Measurements from ENCODE around the gene OR6J1.
A peak's percentile ranks its signal among the peaks of the same experiment; 100 is the strongest.
"Not testable (repeated sequence)": the region's sequence is repeated elsewhere in the genome, so short reads cannot be mapped to it uniquely, and the experiment has no call there.

OR6J1 gene

GRCh38 chr14:22601456-22601855 is 42.7 kb downstream of the OR6J1 start:
- no peak for DNase-seq

- no peak for DNase-seq
These were observed 44.1 kb downstream of the OR6J1 start for GRCh38 chr14:22600027-22600426.

- DNase-seq = no peak
These were observed 44.8 kb downstream of the OR6J1 start for GRCh38 chr14:22599349-22599748.

DNA sequence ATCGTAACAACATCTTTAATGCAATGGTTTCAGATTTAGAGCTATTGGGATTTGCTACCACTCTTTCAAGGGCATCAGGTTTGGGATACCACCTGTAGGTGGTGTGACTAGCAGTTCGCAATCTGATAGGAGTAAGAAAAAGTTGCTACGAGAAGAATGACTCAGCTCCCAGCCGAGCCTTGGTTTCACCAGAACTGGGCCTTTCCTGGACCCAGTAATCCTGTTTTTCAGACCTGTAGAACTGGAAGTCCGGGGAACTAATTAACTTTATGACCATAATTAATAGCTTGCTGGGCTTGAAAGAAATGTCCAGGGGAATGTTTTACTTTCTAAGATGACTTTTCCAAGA is 45.3 kb downstream of the OR6J1 start:
- peak; percentile 58 for DNase-seq

GRCh38 chr14:22598099-22598895 is 45.9 kb downstream of the OR6J1 start, which contains the start of gene ABHD4:
Gene ABHD4 (plus strand): TSS chr14:22598300. CDS start chr14:22598307, 7 bp downstream.
- DNase-seq = peak; percentile 71

DNA sequence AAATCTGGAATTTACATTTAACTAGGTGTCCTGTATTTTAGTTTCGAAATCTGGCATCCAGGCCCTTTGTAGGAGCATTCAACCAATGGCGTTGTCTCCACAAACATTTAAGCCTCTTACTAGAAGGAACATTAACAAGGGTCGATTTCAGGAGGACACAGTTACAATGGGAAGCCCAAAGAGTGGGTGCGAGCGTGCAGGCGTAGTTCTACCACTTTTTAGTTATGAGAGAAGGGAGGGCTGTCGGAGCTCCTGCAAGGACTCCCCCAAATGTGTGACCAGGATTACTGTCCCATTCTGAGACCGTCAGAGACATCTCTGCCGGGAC is 46.4 kb downstream of the OR6J1 start:
- DNase-seq = no peak

GRCh38 chr14:22597265-22597664 is 46.9 kb downstream of the OR6J1 start:
- no peak for DNase-seq

DNA sequence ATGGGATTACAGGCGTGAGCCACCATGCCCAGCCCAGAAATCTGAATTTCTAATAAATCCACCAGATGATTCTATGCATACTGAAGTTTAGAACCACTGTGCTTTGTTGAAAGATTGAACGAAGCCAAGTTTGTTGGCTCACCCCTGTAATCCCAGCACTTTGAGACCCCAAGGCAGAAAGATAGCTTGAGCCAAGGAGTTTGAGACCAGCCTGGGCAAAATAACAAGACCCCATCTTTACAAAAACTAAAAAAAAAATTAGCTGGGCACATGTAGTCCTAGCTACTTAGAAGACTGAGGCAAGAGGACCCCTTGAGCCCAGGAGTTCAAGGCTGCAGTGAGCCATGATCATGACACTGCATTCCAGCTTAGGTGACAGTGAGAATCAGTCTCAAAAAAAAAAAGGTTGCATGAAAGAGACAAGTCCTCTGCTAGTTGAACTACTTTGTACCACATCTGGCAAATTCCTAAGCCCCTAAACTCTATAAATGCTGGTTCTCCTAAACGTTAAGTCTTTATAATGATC is 47.7 kb downstream of the OR6J1 start:
- no peak for DNase-seq

- no peak for DNase-seq
These were observed 49.9 kb downstream of the OR6J1 start for GRCh38 chr14:22594156-22594716.

DNA sequence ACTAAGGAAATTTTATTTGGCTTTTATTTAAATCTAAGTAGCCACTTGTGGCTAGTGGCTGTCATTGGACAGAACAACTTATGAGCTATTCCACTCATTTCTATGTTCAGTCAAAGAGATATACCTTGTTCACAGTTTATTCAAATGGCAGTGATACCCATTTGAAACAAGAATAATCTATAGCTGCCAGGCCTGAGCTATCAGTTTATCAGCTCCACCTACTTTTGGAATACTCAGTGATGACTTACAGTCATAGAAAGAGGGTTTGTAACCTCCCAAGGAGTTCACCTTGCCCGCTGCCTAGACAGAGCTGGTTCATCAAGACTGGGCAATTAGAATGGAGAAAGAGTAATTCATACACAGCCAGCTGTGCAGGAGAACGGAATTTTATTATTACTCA is 50.6 kb downstream of the OR6J1 start:
- no peak for DNase-seq

- no peak for DNase-seq
These were observed 51.0 kb downstream of the OR6J1 start for GRCh38 chr14:22593189-22593588.

DNA sequence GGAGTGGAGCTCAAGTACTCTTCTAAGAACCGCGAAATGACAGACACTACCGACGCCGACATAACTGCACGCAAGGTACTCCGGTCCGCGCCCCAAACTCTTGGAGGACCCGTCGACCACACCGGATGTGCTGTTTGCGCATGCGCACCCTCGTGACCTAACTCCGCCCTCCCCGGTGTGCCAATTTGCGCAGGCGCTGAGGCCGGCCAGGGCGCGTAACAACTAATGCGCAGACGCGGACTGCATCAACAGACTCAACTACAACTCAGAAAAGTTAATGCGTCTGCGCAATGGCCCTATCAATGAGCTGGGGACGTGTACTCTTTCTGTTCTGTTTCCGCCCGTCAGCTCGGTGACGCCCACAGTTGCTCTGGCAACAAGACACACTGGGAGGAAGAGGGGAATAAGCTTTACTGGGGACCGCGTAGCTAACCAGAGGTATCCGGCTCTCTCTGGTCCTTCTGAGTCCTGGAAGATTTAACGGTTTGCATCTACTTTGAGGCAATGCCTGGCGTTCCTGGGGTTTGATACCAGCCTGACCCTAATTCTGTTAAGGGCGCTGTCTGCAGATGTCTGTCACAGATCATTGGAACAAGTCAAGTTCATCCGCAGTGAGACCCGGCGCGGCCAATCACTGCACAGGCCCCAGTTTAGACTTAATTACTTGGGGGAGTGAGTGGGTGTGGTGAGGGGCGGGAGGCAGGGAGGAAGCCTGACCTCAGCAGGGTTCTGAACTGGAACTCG is 54.9 kb downstream of the OR6J1 start, which contains the start of gene DAD1:
Gene DAD1, minus strand, starts transcription at position 129 of the 744 bp plus-strand sequence. Its CDS starts 67 bp downstream, at position 62.
- peak; percentile 99 for DNase-seq

DNA sequence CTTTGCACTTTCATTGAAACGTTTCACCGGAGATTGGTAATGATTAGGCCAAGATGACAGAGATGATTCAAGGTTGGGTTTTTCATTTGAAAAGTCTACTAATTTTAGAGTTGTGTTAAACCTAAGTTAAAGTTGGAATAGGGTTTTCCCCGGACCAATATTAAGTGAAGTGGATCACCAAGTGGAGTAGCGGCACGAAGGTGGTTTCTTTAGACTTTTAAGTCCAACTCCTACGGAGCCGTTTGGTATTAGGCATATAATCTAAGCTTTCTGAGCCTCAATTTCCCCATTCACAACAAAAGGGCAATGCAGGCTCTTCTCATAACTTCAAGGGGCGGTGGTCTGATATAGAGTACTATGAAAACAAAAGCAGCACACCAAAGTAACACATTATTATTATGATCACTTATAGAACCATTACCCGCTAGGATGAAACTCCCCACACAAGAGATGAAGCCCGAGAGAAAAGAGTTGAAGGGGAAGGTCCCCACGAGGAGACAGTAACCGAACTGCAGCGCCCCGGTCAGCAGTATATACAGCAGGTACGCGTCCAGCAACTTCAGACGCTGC is 55.5 kb downstream of the OR6J1 start:
- DNase-seq = no peak

DNA sequence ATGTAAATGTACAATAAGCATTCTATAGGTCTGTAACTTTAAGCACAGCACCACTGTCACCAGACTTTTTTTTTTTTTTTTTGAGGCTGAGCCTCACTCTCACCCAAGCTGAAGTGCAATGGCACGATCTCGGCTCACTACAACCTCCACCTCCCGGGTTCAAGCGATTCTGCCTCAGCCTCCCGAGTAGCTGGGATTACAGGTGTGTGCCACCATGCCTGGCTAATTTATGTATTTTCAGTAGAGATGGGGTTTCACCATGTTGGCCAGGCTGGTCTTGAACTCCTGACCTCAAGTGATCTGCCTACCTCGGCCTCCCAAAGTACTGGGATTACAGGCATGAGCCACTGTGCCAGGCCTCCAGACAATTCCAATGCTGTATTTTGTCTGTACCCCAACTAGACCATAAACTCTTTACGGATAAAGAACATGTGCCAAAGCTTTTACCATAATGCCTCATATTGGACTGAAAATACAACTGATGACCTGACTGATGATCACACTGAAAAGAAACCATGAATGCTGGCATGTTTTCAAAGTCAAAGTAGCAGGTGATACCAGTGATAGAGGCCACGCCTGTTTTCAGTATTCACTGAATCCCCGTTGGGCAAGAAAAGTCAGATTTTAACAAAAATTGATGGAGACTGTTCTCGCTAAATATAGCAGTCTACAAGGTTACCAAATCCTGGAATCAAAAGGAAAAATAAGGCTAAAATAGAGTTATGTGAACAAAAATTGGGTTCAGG is 56.3 kb downstream of the OR6J1 start:
- DNase-seq = not testable (repeated sequence)

- DNase-seq = no peak
These were observed 56.9 kb downstream of the OR6J1 start for GRCh38 chr14:22587247-22587646.

- DNase-seq = no peak
These were observed 60.2 kb downstream of the OR6J1 start for GRCh38 chr14:22583994-22584393.

All from stimulated activated CD4-positive, alpha-beta T cell treated with anti-CD3 and anti-CD28 coated beads, Interleukin-15, amount 100 ng/mL, for 24 hours (primary cell).